ENCODE measurements around the gene SRL. TPM values are rescaled to one million over a fixed set of nuclear protein-coding genes. Genes with fewer than 3 reads are reported as not detected.

Gene SRL
- total and polyA plus RNA-seq, 2 of the 4 experiments (the other 2 are of a cell fraction): under 0.01 to 0.14 TPM

GRCh38 chr16:4263504-4264436 is 21.9 kb upstream of the SRL start:
- H3K9ac ChIP-seq (ENCODE audit: low read depth, low read length): peak overlapping the region; percentile 36
- H2AK9ac ChIP-seq (replicated peaks; ENCODE audit: low read depth, low read length, poor library complexity): peak overlapping the region; percentile 94
- H3K23ac ChIP-seq (ENCODE audit: low read depth, low read length): no peak overlapping the region; the same call in 1 of the 2 replicates
- no peaks in the 10 kb centered on the region; the same call in 1 of the 2 replicates for H4K20me1 ChIP-seq (ENCODE audit: insufficient read depth, low read length)
- BruUV-seq (replicated peaks): no TSS peak
- H2AK5ac ChIP-seq (ENCODE audit: low read depth, low read length): peak overlapping the region; percentile 74
- H3K14ac ChIP-seq (replicated peaks; ENCODE audit: low read depth, low read length): 0 out of 2 replicates have a peak overlapping the region, but pooled peaks have one; percentile 45
- peak overlapping the region; percentile 75 for H2BK120ac ChIP-seq (ENCODE audit: low read depth, low read length)
- peak; percentile 86 for DNase-seq
- 28% methylated on average over 19 of the region's 39 CpGs; no CpG with 5 or more reads in 1 of the 2 experiments for WGBS, 2 experiments (ENCODE audit: extremely low coverage in 2 of 2, insufficient read length in 1 of 2)
- H3K9me3 ChIP-seq (ENCODE audit: control insufficient read depth, insufficient read depth, low read length): no peaks in the 10 kb centered on the region
- CTCF ChIA-PET: interaction anchor here (1.2 kb wide), 1 partner anchor 10 kb away, joined by 3 read pairs; no protein-coding TSS in a partner anchor
- H3K9me1 ChIP-seq (ENCODE audit: insufficient read depth, low read length): peaks cover 8% of the 10 kb centered on the region
- TF ChIP-seq MAZ (IDR thresholded peaks at IDR 0.05; ENCODE audit: borderline replicate concordance, low read depth, low read length) (peak; percentile 76; the same call in 1 of the 2 replicates), SMC3 (IDR thresholded peaks at IDR 0.05; ENCODE audit: low read depth, low read length) (no peak), RAD21 (IDR thresholded peaks at IDR 0.05; ENCODE audit: low read length) (0 out of 2 replicates have a peak, but pooled peaks have one; percentile 22), USF2 (IDR thresholded peaks at IDR 0.05; ENCODE audit: low read depth, low read length) (no peak), MXI1 (IDR thresholded peaks at IDR 0.05; ENCODE audit: borderline replicate concordance, low read depth, low read length) (no peak), FOS (IDR thresholded peaks at IDR 0.05; ENCODE audit: low read depth, low read length) (no peak), CTCF (conservative IDR thresholded peaks at IDR 0.05; ENCODE audit: low read depth, low read length) (0 out of 2 replicates have a peak, but pooled peaks have one; percentile 10), CEBPB (IDR thresholded peaks at IDR 0.05; ENCODE audit: low read depth, low read length) (no peak)
- dilution Hi-C loops (cut with HindIII; ENCODE audit: low sequenced_read_pairs, unreplicated experiment): no loop called here
- POLR2A ChIA-PET (ENCODE audit: unreplicated experiment): no interaction called here
- H2BK15ac ChIP-seq (ENCODE audit: low read depth, low read length): no peak overlapping the region; the same call in 2 of the 3 replicates
- H2BK20ac ChIP-seq (ENCODE audit: low read depth, low read length): peak overlapping the region; percentile 0; the same call in 1 of the 2 replicates
- intact Hi-C loops (cut with micrococcal nuclease): no loop called here
- H3K36me3 ChIP-seq (ENCODE audit: control insufficient read depth, insufficient read depth, low read length): peaks cover 8% of the 10 kb centered on the region; the same call in 1 of the 2 replicates
- H3K4ac ChIP-seq (ENCODE audit: low read depth, low read length): peak overlapping the region; percentile 76
- H4K8ac ChIP-seq (ENCODE audit: low read depth in 2 of 2, low read length in 2 of 2): peak overlapping the region; percentile 42 to 86; a peak in 3 of 4 replicates
- H2AFZ ChIP-seq (replicated peaks; ENCODE audit: low read length, poor library complexity): peak overlapping the region; percentile 85
- in situ Hi-C loops (cut with MboI; ENCODE audit: low sequenced_read_pairs): no loop called here
- peak overlapping the region; percentile 68 for H4K91ac ChIP-seq (ENCODE audit: insufficient read depth, low read depth, low read length)
- H4K5ac ChIP-seq (ENCODE audit: low read depth, low read length): peak overlapping the region; percentile 55
- no peak overlapping the region for H2BK5ac ChIP-seq (ENCODE audit: low read depth, low read length, poor library complexity, severe bottlenecking)
- peak; percentile 99 for ATAC-seq (ENCODE audit: low read depth)
- H3K4me3 ChIP-seq (ENCODE audit: insufficient read depth, low read depth, low read length): no peak overlapping the region
- peak overlapping the region; percentile 42; the same call in 1 of the 2 replicates for H3K18ac ChIP-seq (ENCODE audit: low read depth, low read length)
- no peaks in the 10 kb centered on the region for H3K27me3 ChIP-seq (ENCODE audit: control insufficient read depth, insufficient read depth, low read length)
- H3K27ac ChIP-seq (ENCODE audit: insufficient read depth, low read length): peak overlapping the region; percentile 49
- peaks cover 26 to 57% of the 10 kb centered on the region in 2 experiments for H3K79me1 ChIP-seq (ENCODE audit: low read depth in 1 of 2, low read length in 2 of 2)
- peak overlapping the region; percentile 20; the same call in 1 of the 2 replicates for H3K4me2 ChIP-seq (ENCODE audit: low read depth, low read length)
- H3K4me1 ChIP-seq (ENCODE audit: control insufficient read depth, insufficient read depth, low read length): peaks cover 13% of the 10 kb centered on the region
- H3K56ac ChIP-seq (ENCODE audit: extremely low read depth, insufficient read depth, low read length): no peak overlapping the region
